H9 (cell line): ENCODE measurements around the gene ARID1B. TPM values are rescaled to one million over a fixed set of nuclear protein-coding genes. Genes with fewer than 3 reads are reported as not detected.

Experiments
- DNase-seq: peaks from one replicate; pipeline ENCODE4 v3.0.0-alpha.2; 2017
- H2AFZ ChIP-seq: one replicate; pipeline ENCODE4 v1.6.1; 2013; ENCODE audit warnings: mild to moderate bottlenecking, low read length, control low read depth, moderate library complexity
- H2AK5ac ChIP-seq: 2 replicates; pipeline ENCODE4 v1.6.1; 2013; ENCODE audit warnings: low read length, control low read depth, mixed read lengths; ENCODE audit not compliant: insufficient read length
- H2BK120ac ChIP-seq: one replicate; pipeline ENCODE4 v1.6.1; 2013; ENCODE audit warnings: low read depth, mild to moderate bottlenecking, low read length, control low read depth, inconsistent platforms; ENCODE audit not compliant: poor library complexity, severe bottlenecking
- H2BK12ac ChIP-seq: 2 replicates; pipeline ENCODE4 v1.6.1; 2013; ENCODE audit warnings: low read length, control low read depth, mixed read lengths, low read depth; ENCODE audit not compliant: insufficient read length
- H2BK15ac ChIP-seq: 2 replicates; pipeline ENCODE4 v1.6.1; 2013; ENCODE audit warnings: low read depth, low read length, control low read depth
- H2BK20ac ChIP-seq: one replicate; pipeline ENCODE4 v1.6.1; 2013; ENCODE audit warnings: low read depth, mild to moderate bottlenecking, low read length, control low read depth, inconsistent platforms; ENCODE audit not compliant: poor library complexity, severe bottlenecking
- H2BK5ac ChIP-seq: 2 replicates; pipeline ENCODE4 v1.6.1; 2013; ENCODE audit warnings: low read length, control low read depth, mixed read lengths; ENCODE audit not compliant: insufficient read length
- H3K14ac ChIP-seq: 2 replicates; pipeline ENCODE4 v1.6.1; 2013; ENCODE audit warnings: low read length, control low read depth; ENCODE audit not compliant: insufficient read depth
- H3K18ac ChIP-seq: 2 replicates; pipeline ENCODE4 v1.6.1; 2013; ENCODE audit warnings: low read depth, mild to moderate bottlenecking, mixed read lengths, low read length, control low read depth; ENCODE audit not compliant: insufficient read length
- H3K23ac ChIP-seq: 2 replicates; pipeline ENCODE4 v1.6.1; 2013; ENCODE audit warnings: low read length, control low read depth, mixed read lengths, low read depth; ENCODE audit not compliant: insufficient read length
- H3K23me2 ChIP-seq: 2 replicates; pipeline ENCODE4 v1.6.1; 2013; ENCODE audit warnings: low read depth, mild to moderate bottlenecking, mixed read lengths, low read length, control low read depth; ENCODE audit not compliant: insufficient read length, poor library complexity, severe bottlenecking
- H3K27ac ChIP-seq: 2 replicates; pipeline ENCODE4 v1.5.1; 2013; ENCODE audit warnings: low read length, control low read depth, mixed read lengths, low read depth; ENCODE audit not compliant: insufficient read length
- H3K27me3 ChIP-seq: 2 replicates; pipeline ENCODE4 v1.6.1; 2013; ENCODE audit warnings: low read length, control low read depth, inconsistent platforms; ENCODE audit not compliant: insufficient read depth
- H3K4ac ChIP-seq: 2 replicates; pipeline ENCODE4 v1.6.1; 2013; ENCODE audit warnings: low read depth, mild to moderate bottlenecking, control low read depth, inconsistent platforms, low read length, moderate library complexity
- H3K4me1 ChIP-seq: 2 replicates; pipeline ENCODE4 v1.6.1; 2013; ENCODE audit warnings: low read length, control low read depth, inconsistent platforms; ENCODE audit not compliant: insufficient read depth
- H3K4me2 ChIP-seq: 2 replicates; pipeline ENCODE4 v1.6.1; 2013; ENCODE audit warnings: low read length, control low read depth, mixed read lengths; ENCODE audit not compliant: insufficient read length, insufficient read depth
- H3K56ac ChIP-seq: 2 replicates; pipeline ENCODE4 v1.6.1; 2013; ENCODE audit warnings: low read depth, mild to moderate bottlenecking, mixed read lengths, low read length, control low read depth; ENCODE audit not compliant: insufficient read length
- H3K79me1 ChIP-seq: 2 replicates; pipeline ENCODE4 v1.6.1; 2013; ENCODE audit warnings: low read depth, mild to moderate bottlenecking, moderate library complexity, low read length, control low read depth, inconsistent platforms; ENCODE audit not compliant: insufficient read depth, poor library complexity, severe bottlenecking
- H3K79me2 ChIP-seq: 2 replicates; pipeline ENCODE4 v1.6.1; 2013; ENCODE audit warnings: low read length, control low read depth, inconsistent platforms; ENCODE audit not compliant: insufficient read depth
- H3K9ac ChIP-seq: 2 replicates; pipeline ENCODE4 v1.6.1; 2013; ENCODE audit warnings: low read length, control low read depth, mixed read lengths; ENCODE audit not compliant: insufficient read length; ENCODE audit errors: extremely low read depth
- H3K9me3 ChIP-seq: one replicate; pipeline ENCODE4 v1.6.1; 2013; ENCODE audit warnings: low read depth, low read length, inconsistent platforms; ENCODE audit not compliant: control insufficient read depth
- H3T11ph ChIP-seq: one replicate; pipeline ENCODE4 v1.6.1; 2013; ENCODE audit warnings: mild to moderate bottlenecking, low read length, control low read depth, inconsistent platforms
- H4K20me1 ChIP-seq: one replicate; pipeline ENCODE4 v1.6.1; 2013; ENCODE audit not compliant: control insufficient read depth, insufficient read length, insufficient read depth
- H4K5ac ChIP-seq: 2 replicates; pipeline ENCODE4 v1.6.1; 2013; ENCODE audit warnings: low read depth, mild to moderate bottlenecking, mixed read lengths, low read length, control low read depth; ENCODE audit not compliant: insufficient read length
- H4K8ac ChIP-seq: replicated peaks from 2 replicates; pipeline ENCODE4 v1.6.1; 2013; ENCODE audit warnings: low read length, control low read depth, mixed read lengths, low read depth; ENCODE audit not compliant: insufficient read length
- H4K91ac ChIP-seq: 2 replicates; pipeline ENCODE4 v1.6.1; 2013; ENCODE audit warnings: low read depth, mild to moderate bottlenecking, moderate library complexity, mixed read lengths, low read length, control low read depth; ENCODE audit not compliant: insufficient read length
- H3K27ac Mint-ChIP-seq, 3 experiments: 2 replicates in 2 of 3; 3 replicates in 1 of 3; pipeline ENCODE4 v1.8.0; 2020 to 2021; ENCODE audit warnings: mixed read lengths in 3 of 3, mild to moderate bottlenecking in 1 of 3, moderate library complexity in 1 of 3
- H3K27me3 Mint-ChIP-seq: 2 replicates; pipeline ENCODE4 v1.8.0; 2021; ENCODE audit warnings: low read depth, mild to moderate bottlenecking, moderate library complexity, mixed read lengths
- H3K36me3 Mint-ChIP-seq, 3 experiments: 2 replicates in 2 of 3; 3 replicates in 1 of 3; pipeline ENCODE4 v1.8.0; 2020 to 2021; ENCODE audit warnings: low read depth in 3 of 3, mixed read lengths in 3 of 3; ENCODE audit not compliant: insufficient read depth in 1 of 3
- H3K4me1 Mint-ChIP-seq, 2 experiments: 2 replicates each; pipeline ENCODE4 v1.8.0; 2020; ENCODE audit warnings: mixed read lengths in 2 of 2
- H3K4me3 Mint-ChIP-seq, 2 experiments: 2 replicates in 1 of 2; 3 replicates in 1 of 2; pipeline ENCODE4 v1.8.0; 2020 to 2021; ENCODE audit warnings: mild to moderate bottlenecking in 2 of 2, mixed read lengths in 2 of 2, moderate library complexity in 1 of 2
- H3K9me3 Mint-ChIP-seq, 2 experiments: 2 replicates in 1 of 2; 3 replicates in 1 of 2; pipeline ENCODE4 v1.8.0; 2020; ENCODE audit warnings: mild to moderate bottlenecking in 2 of 2, mixed read lengths in 2 of 2, moderate library complexity in 1 of 2
- WGBS: extraction: QIAGEN DNeasy Blood & Tissue Kit; methylation state at CpG from one replicate; pipeline ENCODE4 v1.1.7; 2013; ENCODE audit warnings: missing lambda C conversion rate, low lambda C conversion rate, mixed read lengths; ENCODE audit not compliant: insufficient read length; ENCODE audit errors: extremely low coverage; 5-methylcytosine and 5-hydroxymethylcytosine counted together
- total RNA-seq: library from RNA; stranded (reverse); gene quantifications from 2 replicates; pipeline ENCODE4 v1.2.1, GENCODE V29; 2021
- TF ChIP-seq, protein P1 (sequence below): fragments of 200-600 bp; sonication (generic); conservative IDR thresholded peaks from 3 replicates; pipeline ENCODE4 v1.8.0; 2021; ENCODE audit warnings: antibody characterized with exemption, mild to moderate bottlenecking

Gene ARID1B
- total RNA-seq, 1 experiment from 2014 or later = 88.2 TPM

DNA sequence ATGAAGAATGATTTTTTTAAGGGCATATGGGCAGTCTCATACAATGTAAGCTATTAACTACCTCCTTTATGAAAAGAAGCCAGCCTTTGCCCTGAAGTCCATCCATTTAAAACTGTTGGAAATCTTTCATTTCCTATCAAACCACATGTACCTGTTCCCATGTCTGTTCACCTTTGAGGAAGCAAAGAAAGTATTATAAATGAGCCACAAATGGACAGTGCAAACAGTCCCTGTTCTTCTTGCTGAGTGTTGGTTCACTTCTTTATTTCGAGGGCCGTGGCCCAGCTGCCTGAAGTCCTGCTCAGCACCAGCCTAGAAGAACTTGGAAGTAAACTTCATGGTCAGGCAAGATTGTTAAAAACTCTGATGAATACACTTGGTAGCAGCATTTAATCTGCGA, 433.8 kb downstream of the ARID1B start:
- TF ChIP-seq, protein P1, sequence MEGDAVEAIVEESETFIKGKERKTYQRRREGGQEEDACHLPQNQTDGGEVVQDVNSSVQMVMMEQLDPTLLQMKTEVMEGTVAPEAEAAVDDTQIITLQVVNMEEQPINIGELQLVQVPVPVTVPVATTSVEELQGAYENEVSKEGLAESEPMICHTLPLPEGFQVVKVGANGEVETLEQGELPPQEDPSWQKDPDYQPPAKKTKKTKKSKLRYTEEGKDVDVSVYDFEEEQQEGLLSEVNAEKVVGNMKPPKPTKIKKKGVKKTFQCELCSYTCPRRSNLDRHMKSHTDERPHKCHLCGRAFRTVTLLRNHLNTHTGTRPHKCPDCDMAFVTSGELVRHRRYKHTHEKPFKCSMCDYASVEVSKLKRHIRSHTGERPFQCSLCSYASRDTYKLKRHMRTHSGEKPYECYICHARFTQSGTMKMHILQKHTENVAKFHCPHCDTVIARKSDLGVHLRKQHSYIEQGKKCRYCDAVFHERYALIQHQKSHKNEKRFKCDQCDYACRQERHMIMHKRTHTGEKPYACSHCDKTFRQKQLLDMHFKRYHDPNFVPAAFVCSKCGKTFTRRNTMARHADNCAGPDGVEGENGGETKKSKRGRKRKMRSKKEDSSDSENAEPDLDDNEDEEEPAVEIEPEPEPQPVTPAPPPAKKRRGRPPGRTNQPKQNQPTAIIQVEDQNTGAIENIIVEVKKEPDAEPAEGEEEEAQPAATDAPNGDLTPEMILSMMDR = no peak
- no peak for DNase-seq

More for the DNA sequence above, 433.8 kb downstream of the ARID1B start:
- Histone ChIP-seq H3K18ac (no peak overlapping the region), H3K4me2 (no peak overlapping the region), H3K4me1 (no peaks in the 10 kb centered on the region), H3K27me3 (no peaks in the 10 kb centered on the region), H4K91ac (no peak overlapping the region), H4K20me1 (no peaks in the 10 kb centered on the region), H3K79me2 (no peaks in the 10 kb centered on the region), H3K4ac (no peak overlapping the region), H2BK120ac (no peak overlapping the region), H3K23me2 (no peaks in the 10 kb centered on the region), H2BK5ac (no peak overlapping the region), H3K9ac (no peak overlapping the region), H4K8ac (no peak overlapping the region), H3K23ac (no peak overlapping the region), H2BK20ac (no peak overlapping the region), H3K79me1 (no peaks in the 10 kb centered on the region), H2AFZ (no peak overlapping the region), H4K5ac (no peak overlapping the region), H3K56ac (no peak overlapping the region), H3K14ac (no peak overlapping the region), H3K27ac (no peak overlapping the region), H2BK15ac (no peak overlapping the region), H3T11ph (no peak overlapping the region), H3K9me3 (no peaks in the 10 kb centered on the region), H2AK5ac (no peak overlapping the region), H2BK12ac (no peak overlapping the region)
- Mint-ChIP-seq H3K9me3 (no peaks in the 10 kb centered on the region), H3K36me3 (peaks cover 10 to 21% (median 13%) of the 10 kb centered on the region in 3 experiments; a peak in 6 of 7 replicates), H3K27ac (no peak overlapping the region), H3K4me1 (no peaks in the 10 kb centered on the region; a peak in 1 of 4 replicates), H3K27me3 (no peaks in the 10 kb centered on the region), H3K4me3 (no peak overlapping the region)
- WGBS = no CpG with 5 or more reads among the region's 3 CpGs
